HepG2 (cell line): ENCODE results near the gene PDE4D. TPM values are rescaled to one million over a fixed set of nuclear protein-coding genes. Genes with fewer than 3 reads are reported as not detected.

Source experiments
- ATAC-seq: fragments of 200-7000 bp; cut with Tn5 transposase; 3 replicates; pipeline ENCODE4 v1.9.1; 2020; ENCODE audit warnings: mild to moderate bottlenecking, moderate library complexity
- BruUV-seq: library from RNA; stranded (reverse); fragments of 400-500 nt; replicated peaks from 2 replicates; lab custom pipeline; 2021; lab: Mats Ljungman, UMichigan
- CTCF ChIA-PET: fragments of 300-600 bp; formaldehyde crosslinking; extraction: SDS; loops from one replicate; lab custom pipeline; 2021; ENCODE audit warnings: low total read pairs, inconsistent platforms, low intra/inter-chr PET ratio; lab: Yijun Ruan, JAX
- POLR2A ChIA-PET: fragments of 350-600 bp; sonication (Branson Sonifier 250); formaldehyde crosslinking; loops from one replicate; lab custom pipeline; 2020; ENCODE audit warnings: antibody characterized with exemption, inconsistent platforms; lab: Yijun Ruan, JAX
- DNase-seq: peaks from one replicate; pipeline ENCODE4 v3.0.0-alpha.2; 2015; ENCODE audit warnings: low spot score
- FAIRE-seq: peaks from 3 replicates; lab custom pipeline; 2011; peaks lifted over from hg19 to GRCh38; lab: Jason Lieb, UNC
- H2AFZ ChIP-seq: one replicate; pipeline ENCODE4 v1.6.1; 2011; ENCODE audit warnings: low read length, inconsistent platforms
- H3K27ac ChIP-seq: fragments of 300-600 bp; 3 replicates; pipeline ENCODE4 v1.8.0; 2011; ENCODE audit warnings: mixed run types, mild to moderate bottlenecking, mixed read lengths, low read length, inconsistent platforms; ENCODE audit not compliant: insufficient read depth; ENCODE audit errors: extremely low read length
- H3K27me3 ChIP-seq, 2 experiments: fragments of 200-600 bp in 1 of 2; 2 replicates in 1 of 2; 3 replicates in 1 of 2; pipeline versions ENCODE4 v1.6.0 to v1.8.0; 2011; ENCODE audit warnings: low read length in 2 of 2, mild to moderate bottlenecking in 2 of 2, moderate library complexity in 2 of 2, inconsistent platforms in 1 of 2; ENCODE audit not compliant: insufficient read depth in 2 of 2, control insufficient read depth in 1 of 2
- H3K36me3 ChIP-seq, 2 experiments: fragments of 200-600 bp in 1 of 2; replicated peaks in 1 of 2; 2 replicates in 1 of 2; 3 replicates in 1 of 2; pipeline versions ENCODE4 v1.5.1 to v1.8.0; 2011; ENCODE audit warnings: low read length in 2 of 2, inconsistent platforms in 1 of 2; ENCODE audit not compliant: insufficient read depth in 2 of 2, control insufficient read depth in 1 of 2
- H3K4me1 ChIP-seq: 2 replicates; pipeline ENCODE4 v1.5.1; 2012; ENCODE audit warnings: low read length, inconsistent platforms; ENCODE audit not compliant: insufficient read depth
- H3K4me2 ChIP-seq: 2 replicates; pipeline ENCODE4 v1.6.0; 2011; ENCODE audit warnings: low read depth, low read length, inconsistent platforms
- H3K4me3 ChIP-seq, 3 experiments: fragments of 200-600 bp in 1 of 3; sonication (generic), shearing (Covaris generic) in 1 of 3; replicated peaks in 1 of 3; 2 replicates each; pipeline ENCODE4 v1.5.1; 2011 to 2016; ENCODE audit warnings: low read length in 3 of 3, inconsistent platforms in 2 of 3, low read depth in 2 of 3, mild to moderate bottlenecking in 2 of 3, control low read depth in 1 of 3, mixed read lengths in 1 of 3; ENCODE audit not compliant: insufficient read depth in 1 of 3
- H3K79me2 ChIP-seq: one replicate; pipeline ENCODE4 v1.6.1; 2011; ENCODE audit warnings: low read length, inconsistent platforms; ENCODE audit not compliant: insufficient read depth
- H3K9ac ChIP-seq: 2 replicates; pipeline ENCODE4 v1.6.0; 2011; ENCODE audit warnings: mild to moderate bottlenecking, low read depth, low read length, inconsistent platforms; ENCODE audit not compliant: insufficient read depth
- H3K9me3 ChIP-seq: 2 replicates; pipeline ENCODE4 v1.5.1; 2012; ENCODE audit warnings: mild to moderate bottlenecking, low read length
- H4K20me1 ChIP-seq: 2 replicates; pipeline ENCODE4 v1.6.0; 2011; ENCODE audit warnings: inconsistent platforms, mild to moderate bottlenecking, low read length, moderate library complexity; ENCODE audit not compliant: insufficient read depth
- ATAD3A ChIP-seq: sonication (generic); formaldehyde crosslinking; IDR thresholded peaks from 2 replicates; pipeline ENCODE4 v1.4.0; 2020; ENCODE audit warnings: missing genetic modification reagents
- CENPX ChIP-seq: sonication (generic); formaldehyde crosslinking; IDR thresholded peaks from 2 replicates; pipeline ENCODE4 v1.9.0; 2021; ENCODE audit warnings: mild to moderate bottlenecking, missing genetic modification reagents, moderate library complexity
- EEA1 ChIP-seq: sonication (generic); formaldehyde crosslinking; IDR thresholded peaks from 2 replicates; pipeline ENCODE4 v1.5.1; 2020; ENCODE audit warnings: mild to moderate bottlenecking, missing genetic modification reagents, borderline replicate concordance
- ETV5 ChIP-seq: IDR thresholded peaks from 2 replicates; pipeline ENCODE4 v1.6.1; 2018; ENCODE audit warnings: missing biosample characterization, missing genetic modification reagents, inconsistent platforms, borderline replicate concordance
- GLI4 ChIP-seq: sonication (generic); formaldehyde crosslinking; IDR thresholded peaks from 2 replicates; pipeline ENCODE4 v1.5.1; 2020; ENCODE audit warnings: missing genetic modification reagents, mild to moderate bottlenecking, moderate library complexity, borderline replicate concordance
- KLF11 ChIP-seq: IDR thresholded peaks from 2 replicates; pipeline ENCODE4 v1.6.1; 2016; ENCODE audit warnings: missing compliant biosample characterization
- KLF9 ChIP-seq: IDR thresholded peaks from 2 replicates; pipeline ENCODE4 v1.6.1; 2016; ENCODE audit warnings: low read depth
- NCOA1 ChIP-seq: sonication (generic); formaldehyde crosslinking; IDR thresholded peaks from 2 replicates; pipeline ENCODE4 v1.9.0; 2021; ENCODE audit warnings: missing genetic modification reagents
- NCOA2 ChIP-seq: sonication (generic); formaldehyde crosslinking; IDR thresholded peaks from 2 replicates; pipeline ENCODE4 v1.8.0; 2022; ENCODE audit warnings: inconsistent platforms
- NFIC ChIP-seq: IDR thresholded peaks from 2 replicates; pipeline ENCODE4 v1.6.1; 2012; ENCODE audit warnings: mild to moderate bottlenecking, low read length, inconsistent platforms
- SATB2 ChIP-seq: sonication (generic); formaldehyde crosslinking; IDR thresholded peaks from 2 replicates; pipeline ENCODE4 v1.5.0; 2020; ENCODE audit warnings: missing genetic modification reagents
- SIN3B ChIP-seq: fragments of 150-350 bp; IDR thresholded peaks from 2 replicates; pipeline ENCODE4 v1.6.1; 2014; ENCODE audit warnings: low read length
- SOX6 ChIP-seq, 2 experiments: fragments of 450-650 bp in 1 of 2; sonication (generic) in 1 of 2; formaldehyde crosslinking in 1 of 2; IDR thresholded peaks; 2 replicates each; pipeline versions ENCODE4 v1.4.0 to v1.6.1; 2017 to 2020; ENCODE audit warnings: antibody characterized with exemption in 1 of 2, mild to moderate bottlenecking in 1 of 2, missing genetic modification reagents in 1 of 2
- SRSF9 ChIP-seq: fragments of 200-400 bp; formaldehyde crosslinking; IDR thresholded peaks from 2 replicates; pipeline ENCODE4 v1.6.1; 2018; ENCODE audit warnings: borderline replicate concordance, mild to moderate bottlenecking, low read depth, low read length; ENCODE audit not compliant: insufficient read depth, poor library complexity, severe bottlenecking
- THAP7 ChIP-seq: sonication (generic); formaldehyde crosslinking; IDR thresholded peaks from 2 replicates; pipeline ENCODE4 v1.8.1; 2023; ENCODE audit warnings: mild to moderate bottlenecking, missing genetic modification reagents
- ZBTB21 ChIP-seq: sonication (generic); formaldehyde crosslinking; IDR thresholded peaks from 2 replicates; pipeline ENCODE4 v1.4.0; 2020; ENCODE audit warnings: missing genetic modification reagents
- ZFP62 ChIP-seq: sonication (generic); formaldehyde crosslinking; IDR thresholded peaks from 2 replicates; pipeline ENCODE4 v1.4.0; 2020; ENCODE audit warnings: missing genetic modification reagents
- ZNF160 ChIP-seq: sonication (generic); formaldehyde crosslinking; IDR thresholded peaks from 2 replicates; pipeline ENCODE4 v1.8.0; 2022; ENCODE audit warnings: mild to moderate bottlenecking, inconsistent platforms, missing genetic modification reagents
- ZNF614 ChIP-seq: IDR thresholded peaks from 2 replicates; pipeline ENCODE4 v1.6.1; 2018; ENCODE audit warnings: missing biosample characterization, missing genetic modification reagents, inconsistent platforms, borderline replicate concordance
- ZNF746 ChIP-seq: sonication (generic); formaldehyde crosslinking; IDR thresholded peaks from 2 replicates; pipeline ENCODE4 v1.8.0; 2022; ENCODE audit warnings: mild to moderate bottlenecking, missing genetic modification reagents
- WGBS: methylation state at CpG from one replicate; pipeline ENCODE4 v1.1.6; 2017; ENCODE audit warnings: low lambda C conversion rate; 5-methylcytosine and 5-hydroxymethylcytosine counted together
- in situ Hi-C: cut with HindIII; loops from 2 replicates; pipeline ENCODE4 v1.10.0; 2017; ENCODE audit warnings: low pct_unique_long_range_greater_than_20kb; ENCODE audit not compliant: extremely low pct_ligation_motif_present
- intact Hi-C: fragments of 100-400 bp; cut with micrococcal nuclease; formaldehyde crosslinking; loops from one replicate; pipeline ENCODE4 v1.10.0; 2022; ENCODE audit not compliant: unreplicated experiment
- polyA plus RNA-seq, 8 experiments: library from polyadenylated mRNA; depleted of rRNA in 3 of 8; stranded (reverse) in 7 of 8; unstranded in 1 of 8; fragments of >200 nt; fragmentation: Illumina TruSeq in 4 of 8; extraction: Trizol in 4 of 8; gene quantifications; 2 replicates each; pipeline versions ENCODE4 v1.2.1 to v1.2.3, GENCODE V29; 2011 to 2016; ENCODE audit warnings: low read depth in 4 of 8, missing spikeins in 1 of 8, mixed read lengths in 1 of 8; ENCODE audit not compliant: insufficient read depth in 1 of 8
- total RNA-seq, 5 experiments: library from RNA; depleted of rRNA; stranded (reverse); fragments of >200 nt; fragmentation: Illumina TruSeq; extraction: Trizol; gene quantifications; 2 replicates each; pipeline ENCODE4 v1.2.3, GENCODE V29; 2016; ENCODE audit warnings: low read depth in 1 of 5

The PDE4D gene
- total and polyA plus RNA-seq, 2 of the 13 experiments (the other 11 are each of a cell fraction or from before 2014, with no cell fraction given): 7.0 to 12.2 TPM

- WGBS: no CpG with 5 or more reads among the region's 1 CpG
- Histone ChIP-seq H3K36me3 (no peaks in the 10 kb centered on the region), H3K9ac (no peak overlapping the region), H3K9me3 (peaks cover 10% of the 10 kb centered on the region; the same call in 1 of the 2 replicates), H3K4me1 (no peaks in the 10 kb centered on the region), H3K4me3 (no peak overlapping the region), H3K27me3 (no peaks in the 10 kb centered on the region), H3K79me2 (no peaks in the 10 kb centered on the region), H2AFZ (no peak overlapping the region), H3K27ac (no peak overlapping the region), H3K4me2 (no peak overlapping the region), H4K20me1 (no peaks in the 10 kb centered on the region)
- FAIRE-seq (no peak), ATAC-seq (no peak), DNase-seq (no peak)
- ChIA-PET POLR2A (no interaction called here), CTCF (no interaction called here)
- in situ Hi-C loops: no loop called here
- intact Hi-C loops: no loop called here
- TF ChIP-seq SATB2 (CRISPR knock-in tag) (no peak), KLF11 (no peak), ZNF160 (CRISPR knock-in tag) (no peak), SOX6 (IDR thresholded peaks at IDR 0.05) (no peak), SOX6 (CRISPR knock-in tag; IDR thresholded peaks at IDR 0.05) (no peak), SIN3B (no peak), THAP7 (CRISPR knock-in tag) (no peak), CENPX (CRISPR knock-in tag) (no peak), ATAD3A (CRISPR knock-in tag) (no peak), NCOA2 (no peak), NCOA1 (CRISPR knock-in tag) (no peak), ZNF614 (no peak), ZFP62 (CRISPR knock-in tag) (no peak), GLI4 (CRISPR knock-in tag) (no peak), KLF9 (CRISPR knock-in tag) (no peak), ETV5 (CRISPR knock-in tag) (no peak), ZBTB21 (CRISPR knock-in tag) (no peak), NFIC (no peak), ZNF746 (CRISPR knock-in tag) (no peak), EEA1 (CRISPR knock-in tag) (no peak), SRSF9 (no peak)
- BruUV-seq: no TSS peak
These were observed 485.6 kb downstream of the PDE4D start for GRCh38 chr5:59407967-59408366.
